ENCODE measurements around the gene TTC23.

The TTC23 gene

DNA sequence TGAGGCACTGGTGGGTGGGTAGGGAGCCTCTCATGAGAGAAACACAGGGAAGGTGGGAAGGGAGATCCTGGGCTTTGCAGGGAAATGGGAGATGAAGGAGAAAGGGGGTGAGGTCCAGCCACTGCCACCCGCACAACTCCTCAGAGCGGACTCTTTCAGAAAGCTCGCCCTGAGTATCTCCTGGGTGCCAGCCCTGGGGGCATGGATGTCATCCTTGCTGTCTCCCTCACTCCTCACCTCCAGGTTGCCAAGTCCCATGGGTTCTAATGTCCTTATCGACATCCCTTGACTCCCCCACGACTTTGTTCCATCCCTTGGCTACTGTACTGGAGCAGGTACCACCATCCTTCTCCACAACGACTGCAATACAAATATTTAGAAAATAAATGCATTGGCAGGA lies 103.6 kb downstream of the TTC23 start:
- H3K4me3 ChIP-seq (replicated peaks; ENCODE audit: low read depth, low read length): no peak overlapping the region
- no peak for DNase-seq (ENCODE audit: low read depth)
- TF ChIP-seq, protein P1, sequence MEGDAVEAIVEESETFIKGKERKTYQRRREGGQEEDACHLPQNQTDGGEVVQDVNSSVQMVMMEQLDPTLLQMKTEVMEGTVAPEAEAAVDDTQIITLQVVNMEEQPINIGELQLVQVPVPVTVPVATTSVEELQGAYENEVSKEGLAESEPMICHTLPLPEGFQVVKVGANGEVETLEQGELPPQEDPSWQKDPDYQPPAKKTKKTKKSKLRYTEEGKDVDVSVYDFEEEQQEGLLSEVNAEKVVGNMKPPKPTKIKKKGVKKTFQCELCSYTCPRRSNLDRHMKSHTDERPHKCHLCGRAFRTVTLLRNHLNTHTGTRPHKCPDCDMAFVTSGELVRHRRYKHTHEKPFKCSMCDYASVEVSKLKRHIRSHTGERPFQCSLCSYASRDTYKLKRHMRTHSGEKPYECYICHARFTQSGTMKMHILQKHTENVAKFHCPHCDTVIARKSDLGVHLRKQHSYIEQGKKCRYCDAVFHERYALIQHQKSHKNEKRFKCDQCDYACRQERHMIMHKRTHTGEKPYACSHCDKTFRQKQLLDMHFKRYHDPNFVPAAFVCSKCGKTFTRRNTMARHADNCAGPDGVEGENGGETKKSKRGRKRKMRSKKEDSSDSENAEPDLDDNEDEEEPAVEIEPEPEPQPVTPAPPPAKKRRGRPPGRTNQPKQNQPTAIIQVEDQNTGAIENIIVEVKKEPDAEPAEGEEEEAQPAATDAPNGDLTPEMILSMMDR (IDR thresholded peaks at IDR 0.05; ENCODE audit: low read length, missing control alignments): no peak

DNA sequence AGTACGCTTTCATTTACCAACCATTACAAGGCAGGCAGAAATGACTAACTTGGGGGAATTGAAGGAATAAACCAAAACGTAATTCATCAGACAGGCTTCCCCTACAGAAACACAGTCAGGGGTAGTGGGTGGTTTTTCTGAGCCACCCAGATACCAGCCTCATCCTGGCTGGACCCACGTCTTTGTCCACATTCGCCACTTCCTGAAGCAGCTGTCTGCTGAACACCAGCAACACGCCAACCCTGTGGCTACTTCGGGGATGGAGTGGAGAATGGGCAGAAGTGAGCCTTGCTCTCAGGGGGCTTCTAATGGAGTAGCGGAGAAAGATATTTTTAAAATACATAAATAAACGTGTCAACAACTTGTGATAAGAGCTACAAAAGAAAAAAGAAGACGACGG lies 104.4 kb downstream of the TTC23 start:
- TF ChIP-seq, protein P1 (IDR thresholded peaks at IDR 0.05; ENCODE audit: low read length, missing control alignments): no peak
- DNase-seq (ENCODE audit: low read depth): no peak
- no peak overlapping the region for H3K4me3 ChIP-seq (replicated peaks; ENCODE audit: low read depth, low read length)

DNA sequence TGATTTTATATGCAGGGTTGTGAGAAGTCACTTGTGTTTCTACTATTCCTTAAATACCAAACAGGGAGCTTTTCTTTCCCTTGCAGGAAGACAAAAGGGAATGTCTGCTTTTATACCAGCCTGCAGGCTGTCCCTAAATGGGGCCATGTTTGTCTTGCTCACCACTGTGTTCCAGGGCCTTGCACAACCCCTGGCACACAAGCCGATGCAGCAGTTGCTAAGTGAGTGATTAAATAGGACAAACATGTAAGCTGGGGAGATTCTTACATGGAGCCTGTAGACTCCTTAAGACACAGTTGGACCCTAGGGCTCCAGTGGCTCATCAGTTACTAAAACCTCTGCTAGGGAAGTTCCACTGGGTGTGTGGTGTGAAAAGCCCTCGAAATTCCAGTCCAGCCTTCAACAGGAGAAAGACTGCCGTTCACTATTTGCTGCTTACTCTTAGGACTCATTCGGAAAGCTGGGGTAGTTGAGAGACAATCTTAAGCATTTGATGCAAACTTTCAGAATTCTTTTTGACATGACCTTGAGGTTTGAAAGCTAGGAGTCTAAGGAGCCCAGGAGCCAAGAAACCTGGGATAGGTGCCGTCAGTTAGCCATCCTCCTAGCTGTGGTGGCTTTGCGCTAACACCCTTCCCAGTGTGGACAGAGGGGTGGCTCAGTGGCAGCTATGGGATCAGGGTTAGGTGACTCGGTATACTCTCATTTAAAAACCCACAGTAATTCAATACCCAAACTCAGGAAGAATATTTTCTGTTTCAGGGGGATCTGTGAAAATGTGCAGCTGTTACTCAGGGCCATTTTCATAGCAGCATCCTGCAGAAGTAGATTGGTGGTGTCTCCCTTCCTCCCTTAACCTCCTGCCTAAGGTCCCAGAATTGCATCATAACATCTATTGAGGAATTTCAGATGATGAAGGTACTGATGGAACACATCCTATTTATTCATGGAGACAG lies 105.4 kb downstream of the TTC23 start:
- peak; percentile 64 for DNase-seq (ENCODE audit: low read depth)
- no peak overlapping the region for H3K4me3 ChIP-seq (replicated peaks; ENCODE audit: low read depth, low read length)
- TF ChIP-seq, protein P1 (IDR thresholded peaks at IDR 0.05; ENCODE audit: low read length, missing control alignments): no peak

DNA sequence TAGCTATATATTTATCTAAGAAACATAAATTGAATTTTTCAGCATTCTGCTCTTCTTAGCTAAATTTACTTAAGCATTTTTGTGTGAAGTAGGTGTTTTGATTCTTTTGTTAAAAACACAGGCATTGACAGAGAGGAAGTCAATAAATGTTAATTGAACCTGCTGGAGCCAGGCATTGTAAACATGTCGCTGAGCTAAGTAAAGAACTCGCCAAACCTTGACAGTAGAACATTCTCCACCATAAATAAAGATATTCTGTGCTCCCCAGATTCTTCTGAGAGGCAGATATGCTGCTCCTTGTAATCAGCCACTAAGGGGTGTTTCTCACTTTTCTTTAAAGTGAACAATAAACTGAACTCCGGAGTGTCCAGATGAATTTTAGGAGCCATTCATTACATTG lies 106.1 kb downstream of the TTC23 start:
- H3K4me3 ChIP-seq (replicated peaks; ENCODE audit: low read depth, low read length): no peak overlapping the region
- TF ChIP-seq, protein P1 (IDR thresholded peaks at IDR 0.05; ENCODE audit: low read length, missing control alignments): no peak
- no peak for DNase-seq (ENCODE audit: low read depth)

DNA sequence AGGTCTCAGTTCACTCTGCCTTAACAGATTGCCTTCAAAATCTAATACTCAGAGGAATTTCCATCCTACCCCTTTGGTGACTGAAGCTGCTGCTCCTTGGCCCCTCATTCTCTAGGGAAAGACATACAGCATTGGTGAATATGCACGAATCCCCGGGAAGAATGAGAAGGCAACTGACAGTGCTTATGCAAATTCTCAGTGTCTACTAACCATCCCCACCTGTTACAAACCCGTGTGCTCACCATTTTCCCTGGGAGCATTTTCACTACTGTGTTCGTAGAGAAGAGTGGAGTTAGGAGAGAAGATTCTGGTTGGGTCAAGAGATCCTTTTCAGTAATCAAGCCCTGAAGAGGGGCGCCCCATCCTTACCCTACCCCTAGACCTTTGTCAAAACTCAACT lies 106.8 kb downstream of the TTC23 start:
- no peak overlapping the region for H3K4me3 ChIP-seq (replicated peaks; ENCODE audit: low read depth, low read length)

DNA sequence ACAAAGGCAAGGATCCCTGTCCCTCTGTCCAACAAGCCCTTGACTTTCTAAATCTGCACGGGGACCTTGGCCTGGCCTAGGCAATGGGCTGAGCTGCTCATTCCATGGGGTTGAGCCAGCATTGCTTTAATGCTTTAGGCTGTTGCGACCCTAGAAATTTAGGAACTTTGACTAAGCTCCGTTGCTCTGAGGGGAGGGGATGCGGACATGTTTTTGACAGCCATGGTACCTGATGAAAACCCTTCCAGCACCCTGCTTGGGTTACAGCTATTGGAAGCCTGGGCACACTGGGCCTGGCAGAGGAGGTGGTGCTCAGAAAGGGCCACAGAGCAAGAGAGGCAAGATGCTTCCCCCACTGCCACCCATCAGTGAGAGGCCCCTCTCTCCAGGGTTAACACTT lies 107.4 kb downstream of the TTC23 start:
- TF ChIP-seq, protein P1 (IDR thresholded peaks at IDR 0.05; ENCODE audit: low read length, missing control alignments): no peak
- DNase-seq (ENCODE audit: low read depth): no peak
- no peak overlapping the region for H3K4me3 ChIP-seq (replicated peaks; ENCODE audit: low read depth, low read length)

More for the DNA sequence above, 106.8 kb downstream of the TTC23 start:
- DNase-seq (ENCODE audit: low read depth): no peak
- TF ChIP-seq, protein P1 (IDR thresholded peaks at IDR 0.05; ENCODE audit: low read length, missing control alignments): no peak

All from fibroblast of pulmonary artery (primary cell).